Adrenal gland (tissue), 5 donors: Measurements from ENCODE around the gene KRT6B.
"Not testable (repeated sequence)": the region's sequence is repeated elsewhere in the genome, so short reads cannot be mapped to it uniquely, and the experiment has no call there.

Source experiments
- CTCF ChIP-seq, 6 experiments: fragments of 450-650 bp in 4 of 6; fragments of 200-600 bp in 2 of 6; sonication (generic) in 1 of 6; IDR thresholded peaks; 1 replicate in 5 of 6; 2 replicates in 1 of 6; pipeline versions ENCODE4 v1.5.1 to v1.8.0; 2016 to 2021; ENCODE audit warnings: antibody characterized with exemption in 6 of 6, mild to moderate bottlenecking in 2 of 6, moderate library complexity in 1 of 6
- POLR2A ChIP-seq, 2 donors: fragments of 450-650 bp; IDR thresholded peaks; one replicate each; pipeline ENCODE4 v1.6.1; 2017; ENCODE audit warnings: antibody characterized with exemption in 2 of 2, mild to moderate bottlenecking in 2 of 2, moderate library complexity in 1 of 2
- donor health status: DM: no; HTN: no; CAD: no.

- TF ChIP-seq CTCF, POLR2A (IDR thresholded peaks at IDR 0.05): not testable (repeated sequence)
Measured at GRCh38 chr12:52487744-52488443, 35.9 kb upstream of the KRT6B start.
